Smooth muscle cell of the brain vasculature (primary cell): ENCODE results near the gene NKX2-2.
"Not testable (repeated sequence)": the region's sequence is repeated elsewhere in the genome, so short reads cannot be mapped to it uniquely, and the experiment has no call there.

ENCODE experiments used
- DNase-seq: peaks from one replicate; pipeline ENCODE4 v3.0.0-alpha.2; 2012; ENCODE audit warnings: low read depth, low spot score

Gene NKX2-2

GRCh38 chr20:21508230-21509078 is 5.4 kb downstream of the NKX2-2 start:
- no peak for DNase-seq

- no peak for DNase-seq
Observed at GRCh38 chr20:21507400-21508229, 6.2 kb downstream of the NKX2-2 start.

- no peak for DNase-seq
Observed at GRCh38 chr20:21505810-21506530, 7.9 kb downstream of the NKX2-2 start.

GRCh38 chr20:21505161-21505809 is 8.6 kb downstream of the NKX2-2 start:
- DNase-seq, result no peak

GRCh38 chr20:21504323-21504722 is 9.5 kb downstream of the NKX2-2 start:
- DNase-seq, result no peak

GRCh38 chr20:21503345-21503744 is 10.5 kb downstream of the NKX2-2 start:
- no peak for DNase-seq

- DNase-seq, result no peak
Observed at GRCh38 chr20:21501184-21501583, 12.7 kb downstream of the NKX2-2 start.

- DNase-seq, result no peak
Observed at GRCh38 chr20:21500599-21500998, 13.3 kb downstream of the NKX2-2 start.

GRCh38 chr20:21499641-21500040 is 14.2 kb downstream of the NKX2-2 start:
- no peak for DNase-seq

GRCh38 chr20:21498635-21499034 is 15.2 kb downstream of the NKX2-2 start:
- DNase-seq, result no peak

- no peak for DNase-seq
Observed at GRCh38 chr20:21498195-21498594, 15.7 kb downstream of the NKX2-2 start.

GRCh38 chr20:21496452-21496851 is 17.4 kb downstream of the NKX2-2 start:
- DNase-seq, result no peak

GRCh38 chr20:21493049-21493448 is 20.8 kb downstream of the NKX2-2 start:
- no peak for DNase-seq

- no peak for DNase-seq
Observed at GRCh38 chr20:21490105-21490504, 23.8 kb downstream of the NKX2-2 start.

GRCh38 chr20:21480144-21480543 is 33.7 kb downstream of the NKX2-2 start:
- DNase-seq, result not testable (repeated sequence)

GRCh38 chr20:21465799-21466198 is 48.1 kb downstream of the NKX2-2 start:
- DNase-seq, result no peak

GRCh38 chr20:21464916-21465315 is 48.9 kb downstream of the NKX2-2 start:
- DNase-seq, result no peak
